GM23248 (cell line): ENCODE measurements around the gene GSTT2B.
"Not testable (repeated sequence)": the region's sequence is repeated elsewhere in the genome, so short reads cannot be mapped to it uniquely, and the experiment has no call there.

ENCODE experiments used
- EZH2 ChIP-seq: fragments of 200-600 bp; sonication (generic); IDR thresholded peaks from 2 replicates; pipeline ENCODE4 v1.6.1; 2018; ENCODE audit warnings: antibody characterized with exemption, mild to moderate bottlenecking; ENCODE audit not compliant: insufficient read depth, poor library complexity, severe bottlenecking
- EZH2phosphoT487 ChIP-seq: fragments of 200-600 bp; sonication (generic); IDR thresholded peaks from 2 replicates; pipeline ENCODE4 v1.6.1; 2018; ENCODE audit warnings: antibody characterized with exemption, moderate library complexity, mild to moderate bottlenecking, low read depth; ENCODE audit not compliant: insufficient read depth

DNA sequence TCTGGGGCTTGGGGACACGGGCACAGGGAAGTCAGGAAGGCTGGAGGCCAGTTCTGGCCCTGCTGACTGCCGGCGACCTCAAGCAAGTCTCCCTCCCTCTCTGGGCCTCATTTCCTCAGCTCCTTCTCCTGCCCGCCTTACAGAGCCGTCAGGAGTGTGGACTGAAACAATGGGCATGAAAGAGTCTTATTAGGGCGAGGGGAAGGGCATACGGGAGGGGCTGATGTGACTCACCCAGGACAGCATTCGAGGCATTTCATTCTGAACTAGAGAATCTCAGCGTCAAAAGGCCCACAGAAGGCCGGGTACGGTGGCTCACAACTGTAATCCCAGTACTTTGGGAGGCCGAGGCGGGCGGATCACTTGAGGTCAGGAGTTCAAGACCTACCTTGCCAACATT is 20.8 kb downstream of the GSTT2B start:
- not testable (repeated sequence) for TF ChIP-seq EZH2, EZH2phosphoT487
